Subcutaneous adipose tissue (tissue), 4 donors: ENCODE measurements around the gene PPP2R3B. TPM values are rescaled to one million over a fixed set of nuclear protein-coding genes. Genes with fewer than 3 reads are reported as not detected.

Experiments used
- CTCF ChIP-seq: fragments of 450-650 bp; IDR thresholded peaks from one replicate; pipeline ENCODE4 v1.5.1; 2016; ENCODE audit warnings: low read depth, mild to moderate bottlenecking, control low read depth, antibody characterized with exemption, moderate library complexity
- total RNA-seq, 4 donors: library from RNA; depleted of rRNA; stranded (reverse); fragments of >200 nt; gene quantifications; one replicate each; pipeline ENCODE4 v1.1.0, GENCODE V29; 2016

Gene PPP2R3B
- total RNA-seq, 4 donors from 2014 or later = 5.9 to 23.2 (median 8.3) TPM

GRCh38 chrX:372856-373640 lies 13.7 kb downstream of the PPP2R3B start:
- no peak for TF ChIP-seq CTCF

GRCh38 chrX:371907-372306 lies 14.8 kb downstream of the PPP2R3B start:
- TF ChIP-seq CTCF = no peak

- TF ChIP-seq CTCF = no peak
Measured at GRCh38 chrX:370963-371745, 15.6 kb downstream of the PPP2R3B start.

- TF ChIP-seq CTCF = no peak
Measured at GRCh38 chrX:370244-370962, 16.3 kb downstream of the PPP2R3B start.

GRCh38 chrX:369563-370101 lies 17.1 kb downstream of the PPP2R3B start:
- TF ChIP-seq CTCF = no peak

- TF ChIP-seq CTCF = no peak
Measured at GRCh38 chrX:368811-369562, 17.7 kb downstream of the PPP2R3B start.
